Lung (tissue), 12 donors: Measurements from ENCODE around the gene SENP7. TPM values are rescaled to one million over a fixed set of nuclear protein-coding genes. Genes with fewer than 3 reads are reported as not detected.

Experiments
- ATAC-seq: fragments of 200-7000 bp; cut with Tn5 transposase; one replicate; pipeline ENCODE4 v1.9.1; 2020; ENCODE audit warnings: moderate number of reproducible peaks; ENCODE audit not compliant: insufficient read depth, low FRiP score
- DNase-seq, 3 donors: peaks; one replicate each; pipeline ENCODE4 v3.0.0-alpha.2; 2013 to 2017
- H3K27ac ChIP-seq, 2 donors: one replicate each; pipeline ENCODE4 v1.5.1; 2013; ENCODE audit warnings: mild to moderate bottlenecking in 2 of 2, moderate library complexity in 2 of 2, control low read depth in 1 of 2, inconsistent platforms in 1 of 2, low read depth in 1 of 2, low read length in 1 of 2
- H3K27me3 ChIP-seq, 3 donors: one replicate each; pipeline ENCODE4 v1.5.1; 2013; ENCODE audit warnings: low read length in 2 of 3; ENCODE audit not compliant: control insufficient read depth in 3 of 3, insufficient read depth in 3 of 3
- H3K36me3 ChIP-seq, 4 donors: one replicate each; pipeline ENCODE4 v1.5.1; 2013; ENCODE audit warnings: low read length in 4 of 4, mild to moderate bottlenecking in 1 of 4, moderate library complexity in 1 of 4; ENCODE audit not compliant: control insufficient read depth in 4 of 4, insufficient read depth in 4 of 4
- H3K4me1 ChIP-seq, 5 donors: one replicate each; pipeline ENCODE4 v1.5.1; 2013; ENCODE audit warnings: low read length in 5 of 5, mild to moderate bottlenecking in 2 of 5, moderate library complexity in 1 of 5; ENCODE audit not compliant: control insufficient read depth in 5 of 5, insufficient read depth in 5 of 5
- H3K4me3 ChIP-seq: one replicate; pipeline ENCODE4 v1.5.1; 2013; ENCODE audit warnings: mild to moderate bottlenecking, control low read depth, moderate library complexity
- H3K9ac ChIP-seq, 2 donors: one replicate each; pipeline ENCODE4 v1.5.1; 2013; ENCODE audit warnings: low read length in 2 of 2, control low read depth in 1 of 2; ENCODE audit not compliant: insufficient read depth in 1 of 2
- H3K9me3 ChIP-seq, 4 donors: one replicate each; pipeline ENCODE4 v1.5.1; 2013; ENCODE audit warnings: low read length in 3 of 4, mild to moderate bottlenecking in 1 of 4, moderate library complexity in 1 of 4; ENCODE audit not compliant: control insufficient read depth in 4 of 4, insufficient read depth in 3 of 4
- WGBS, 2 donors: extraction: QIAGEN DNeasy Blood & Tissue Kit; methylation state at CpG; one replicate each; pipeline ENCODE4 v1.1.7; 2013; 5-methylcytosine and 5-hydroxymethylcytosine counted together
- polyA plus RNA-seq, 2 donors: library from polyadenylated mRNA; stranded (reverse); fragments of 200-250 nt; gene quantifications; one replicate each; pipeline ENCODE4 v1.2.1, GENCODE V29; 2013
- total RNA-seq, 2 donors: library from RNA; depleted of rRNA in 1 of 2; stranded (reverse); fragments of >200 nt in 1 of 2; gene quantifications; one replicate each; pipeline ENCODE4 v1.2.1, GENCODE V29; 2014 to 2021
- TF ChIP-seq, protein P1 (sequence below): IDR thresholded peaks from 2 replicates; pipeline ENCODE4 v1.5.1; 2012; ENCODE audit warnings: mild to moderate bottlenecking; ENCODE audit errors: control extremely low read depth, extremely low read depth
- donor health status: control.
- donor health status: control.
- donor health status: Bipolar disorder and iron deficiency.
- donor health status: healthy.
- donor health status: DM: yes; HTN: yes; CAD: no.

The SENP7 gene
- total and polyA plus RNA-seq, 4 donors = 6.0 to 73.9 (median 11.8) TPM

- Histone ChIP-seq H3K27ac (no peak overlapping the region), H3K36me3 (peaks cover 4 to 12% (median 7%) of the 10 kb centered on the region in 4 donors), H3K4me1 (peaks cover 0 to 3% (median 0%) of the 10 kb centered on the region in 5 donors), H3K9ac (no peak overlapping the region), H3K9me3 (no peaks in the 10 kb centered on the region), H3K27me3 (no peaks in the 10 kb centered on the region), H3K4me3 (no peak overlapping the region)
- no peak for DNase-seq
- no peak for ATAC-seq
- 82 to 87% methylated on average over 7 of the region's 7 CpGs for WGBS, 2 donors
- TF ChIP-seq, protein P1, sequence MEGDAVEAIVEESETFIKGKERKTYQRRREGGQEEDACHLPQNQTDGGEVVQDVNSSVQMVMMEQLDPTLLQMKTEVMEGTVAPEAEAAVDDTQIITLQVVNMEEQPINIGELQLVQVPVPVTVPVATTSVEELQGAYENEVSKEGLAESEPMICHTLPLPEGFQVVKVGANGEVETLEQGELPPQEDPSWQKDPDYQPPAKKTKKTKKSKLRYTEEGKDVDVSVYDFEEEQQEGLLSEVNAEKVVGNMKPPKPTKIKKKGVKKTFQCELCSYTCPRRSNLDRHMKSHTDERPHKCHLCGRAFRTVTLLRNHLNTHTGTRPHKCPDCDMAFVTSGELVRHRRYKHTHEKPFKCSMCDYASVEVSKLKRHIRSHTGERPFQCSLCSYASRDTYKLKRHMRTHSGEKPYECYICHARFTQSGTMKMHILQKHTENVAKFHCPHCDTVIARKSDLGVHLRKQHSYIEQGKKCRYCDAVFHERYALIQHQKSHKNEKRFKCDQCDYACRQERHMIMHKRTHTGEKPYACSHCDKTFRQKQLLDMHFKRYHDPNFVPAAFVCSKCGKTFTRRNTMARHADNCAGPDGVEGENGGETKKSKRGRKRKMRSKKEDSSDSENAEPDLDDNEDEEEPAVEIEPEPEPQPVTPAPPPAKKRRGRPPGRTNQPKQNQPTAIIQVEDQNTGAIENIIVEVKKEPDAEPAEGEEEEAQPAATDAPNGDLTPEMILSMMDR = no peak
These were observed 179.1 kb downstream of the SENP7 start for GRCh38 chr3:101333883-101334282.

DNA sequence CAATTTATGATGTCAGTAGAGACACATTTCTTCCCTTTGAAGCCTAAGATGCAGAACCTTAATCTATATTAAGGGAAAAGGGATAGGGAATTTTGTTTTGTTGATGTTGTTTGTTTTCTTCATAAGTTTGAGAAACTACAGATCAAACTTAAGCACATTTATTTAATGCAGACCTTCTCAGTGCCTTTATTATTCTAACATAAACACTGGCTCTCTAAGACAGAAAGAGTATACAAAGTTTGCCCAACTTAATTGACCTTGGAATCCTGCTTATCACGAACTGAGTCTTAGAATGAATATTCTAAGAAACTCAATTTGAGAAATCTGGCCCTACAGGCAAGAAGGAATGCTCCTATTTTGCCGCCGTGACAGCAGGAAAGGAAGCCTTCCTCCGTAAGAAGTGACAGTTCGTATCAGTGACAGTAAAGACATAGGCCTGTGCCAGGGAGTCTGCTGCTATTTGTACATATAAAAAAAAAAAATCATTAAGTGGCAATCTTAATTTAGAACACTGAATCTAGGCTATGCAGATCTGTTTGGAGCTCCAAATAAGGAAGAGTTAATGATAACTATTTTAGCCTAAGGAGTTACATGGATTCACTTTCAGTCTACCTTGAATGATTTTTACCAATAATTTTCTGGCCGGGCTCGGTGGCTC, 183.9 kb downstream of the SENP7 start:
- 96% methylated on average over 7 of the region's 7 CpGs for WGBS, 2 donors
- no peaks in the 10 kb centered on the region for H3K27me3 ChIP-seq
- peaks cover 0 to 3% (median 0%) of the 10 kb centered on the region in 5 donors for H3K4me1 ChIP-seq
- TF ChIP-seq, protein P1 = no peak
- no peak overlapping the region for H3K27ac ChIP-seq
- ATAC-seq (no peak), DNase-seq (no peak)
- no peak overlapping the region for H3K9ac ChIP-seq
- H3K9me3 ChIP-seq = no peaks in the 10 kb centered on the region
- no peak overlapping the region for H3K4me3 ChIP-seq
- peaks cover 3 to 14% (median 10%) of the 10 kb centered on the region in 4 donors for H3K36me3 ChIP-seq

DNA sequence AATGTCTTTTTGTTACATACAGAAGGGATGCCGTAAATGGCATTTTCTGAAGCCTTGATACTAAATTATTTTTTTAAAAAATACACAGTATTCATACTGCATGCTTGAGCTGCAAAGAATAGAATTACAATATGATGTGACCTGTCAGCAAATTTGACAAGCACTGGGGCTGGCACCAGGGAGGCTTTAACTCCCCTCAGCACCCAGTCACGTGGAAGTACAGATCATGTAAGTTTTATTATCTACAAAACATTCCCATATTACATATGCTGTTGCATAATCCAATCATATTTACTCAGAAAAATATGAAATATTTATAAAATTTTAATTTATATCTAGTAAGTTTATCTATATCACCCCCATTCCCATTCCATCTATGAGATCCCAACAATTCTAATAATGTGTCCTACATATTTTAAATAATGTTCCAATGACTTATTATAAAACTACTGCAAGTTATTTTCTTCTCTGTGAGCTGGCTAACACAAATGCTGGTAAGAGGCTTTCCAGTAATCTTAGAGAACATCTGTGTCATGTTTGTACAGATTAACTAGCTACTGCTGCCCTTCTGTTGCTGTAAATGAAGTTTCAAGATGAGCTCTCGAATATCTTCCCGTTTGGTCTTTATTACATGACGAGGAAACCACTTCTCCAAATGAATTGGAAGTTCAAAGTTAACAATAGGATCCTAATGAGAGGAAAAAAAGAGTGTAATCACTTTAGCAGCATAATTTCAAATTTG, 187.4 kb downstream of the SENP7 start:
- Histone ChIP-seq H3K27ac (no peak overlapping the region), H3K9ac (no peak overlapping the region), H3K9me3 (no peaks in the 10 kb centered on the region), H3K4me1 (peaks cover 0 to 3% (median 0%) of the 10 kb centered on the region in 5 donors), H3K4me3 (no peak overlapping the region), H3K27me3 (no peaks in the 10 kb centered on the region), H3K36me3 (peaks cover 1 to 14% (median 10%) of the 10 kb centered on the region in 4 donors)
- 91 to 94% methylated on average over 5 of the region's 5 CpGs for WGBS, 2 donors
- TF ChIP-seq, protein P1 = no peak
- DNase-seq (no peak), ATAC-seq (no peak)
